Adipocyte (in vitro differentiated cells): ENCODE measurements around the gene DHX9.

Experiments
- DNase-seq: peaks from one replicate; pipeline ENCODE4 v3.0.0-alpha.2; 2015; ENCODE audit warnings: low read depth
- H3K27me3 ChIP-seq: replicated peaks from 2 replicates; pipeline ENCODE4 v1.7.0; 2013; ENCODE audit warnings: mild to moderate bottlenecking, low read length, moderate library complexity; ENCODE audit not compliant: control insufficient read depth, insufficient read depth
- H3K36me3 ChIP-seq: 2 replicates; pipeline ENCODE4 v1.7.0; 2013; ENCODE audit warnings: low read length, mild to moderate bottlenecking, moderate library complexity; ENCODE audit not compliant: control insufficient read depth, insufficient read depth, severe bottlenecking
- H3K4me1 ChIP-seq: 2 replicates; pipeline ENCODE4 v1.7.0; 2013; ENCODE audit warnings: mild to moderate bottlenecking, low read length, moderate library complexity; ENCODE audit not compliant: control insufficient read depth, insufficient read depth
- H3K4me3 ChIP-seq: 2 replicates; pipeline ENCODE4 v1.7.0; 2013; ENCODE audit warnings: mild to moderate bottlenecking, low read length, moderate library complexity
- H3K9ac ChIP-seq: 2 replicates; pipeline ENCODE4 v1.7.0; 2013; ENCODE audit warnings: mild to moderate bottlenecking, low read length, moderate library complexity
- H3K9me3 ChIP-seq: 2 replicates; pipeline ENCODE4 v1.7.0; 2013; ENCODE audit warnings: mild to moderate bottlenecking, low read length, moderate library complexity; ENCODE audit not compliant: control insufficient read depth

DHX9 gene

DNA sequence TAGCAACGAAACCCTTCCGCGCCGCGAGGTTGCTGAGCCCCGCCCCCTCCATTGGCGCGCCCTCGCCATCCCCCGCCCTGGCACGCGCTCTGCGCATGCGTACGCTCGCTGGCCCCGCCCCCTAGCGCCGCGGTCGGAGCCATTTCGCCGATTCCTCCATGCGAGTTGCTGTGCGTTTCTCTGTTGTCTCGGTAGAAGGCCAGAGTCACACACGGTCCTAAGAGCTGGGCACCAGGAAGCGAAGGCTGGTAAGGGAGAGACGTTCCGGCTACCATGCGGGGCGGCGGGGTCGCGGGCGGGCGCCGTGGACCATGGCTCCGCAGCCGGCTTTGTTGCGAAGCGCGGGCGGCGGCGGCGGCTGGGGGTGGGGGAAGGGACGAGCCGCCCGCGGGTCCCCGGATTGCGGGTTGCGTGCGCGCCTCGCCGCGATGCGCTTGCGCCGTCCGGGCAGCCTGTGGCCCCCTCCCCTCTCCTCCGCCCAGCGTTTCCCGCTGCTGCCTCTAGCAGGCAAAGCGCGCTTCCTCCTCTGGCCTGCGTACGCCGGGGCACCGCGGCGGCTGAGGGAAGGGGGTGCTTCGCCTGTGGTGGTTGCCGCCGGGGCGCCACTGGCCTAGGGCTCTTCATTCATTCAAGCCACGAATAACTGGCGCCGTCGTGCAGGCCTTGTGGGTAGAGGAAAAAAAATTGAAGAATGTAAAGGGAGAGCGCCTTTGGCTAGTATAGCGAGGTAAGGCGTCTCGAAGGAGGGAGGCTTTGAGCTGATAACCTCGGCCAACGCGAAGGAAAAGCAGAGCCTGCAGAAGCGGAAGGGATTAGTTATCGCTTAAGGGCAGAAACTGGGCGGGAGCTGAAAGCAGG, at the start of gene DHX9:
Gene DHX9, plus strand, starts transcription at position 139 of the 858 bp plus-strand sequence. CDS start 3,220 bp downstream, outside the sequence.
- Histone ChIP-seq H3K4me3 (peak within 1 kb of the TSS; percentile 91), H3K4me1 (peaks cover 27% of the 10 kb centered on the region), H3K27me3 (no peaks in the 10 kb centered on the region), H3K9ac (peak within 1 kb of the TSS; percentile 97), H3K36me3 (peaks cover 21% of the 10 kb centered on the region), H3K9me3 (no peaks in the 10 kb centered on the region)
- DNase-seq: peak; percentile 96

DNA sequence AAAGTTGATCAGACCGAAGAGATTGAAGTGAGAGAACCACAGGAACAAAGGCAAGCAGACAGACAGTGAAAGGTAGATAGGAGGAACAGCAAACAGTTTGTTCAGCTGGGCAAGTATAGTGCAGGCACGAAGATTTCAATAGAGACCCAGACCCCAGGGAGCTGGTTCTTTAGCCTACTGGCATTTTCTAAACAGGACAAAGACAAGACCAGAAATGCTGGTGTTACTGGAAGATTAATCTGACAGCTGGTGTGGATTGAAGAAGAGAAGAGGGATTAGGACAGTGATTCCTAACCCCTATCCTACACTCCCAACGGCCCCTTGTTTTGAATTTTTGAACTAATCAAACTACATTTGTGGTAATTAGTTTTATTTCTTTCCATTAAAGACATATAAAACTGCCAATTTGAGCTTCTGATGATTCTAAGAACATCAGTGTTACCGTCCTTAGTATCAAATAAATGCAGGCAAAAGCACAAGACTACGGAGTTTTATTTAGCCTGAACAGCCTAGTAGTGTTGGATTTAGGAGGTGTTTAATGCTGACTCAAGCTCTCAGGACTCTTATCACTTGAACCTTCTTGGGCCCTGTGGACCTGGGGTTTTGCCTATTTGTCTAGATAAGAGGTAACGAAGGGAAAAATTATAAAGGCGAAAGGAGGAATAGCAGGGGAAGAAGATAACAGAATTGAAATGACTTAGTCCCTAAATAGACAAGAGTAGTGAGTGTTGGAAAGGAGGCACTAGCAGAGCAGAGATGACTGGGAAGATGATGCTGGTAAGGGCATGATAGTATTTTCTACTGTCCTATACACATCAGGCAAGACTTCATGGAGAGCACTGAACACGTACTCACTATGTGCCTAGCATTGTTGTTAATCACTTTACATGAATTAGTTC, 47.6 kb upstream of the DHX9 start:
- H3K36me3 ChIP-seq: no peaks in the 10 kb centered on the region
- H3K4me3 ChIP-seq: no peak overlapping the region
- no peak for DNase-seq
- peaks cover 11% of the 10 kb centered on the region for H3K4me1 ChIP-seq
- H3K9ac ChIP-seq: no peak overlapping the region
- H3K27me3 ChIP-seq: no peaks in the 10 kb centered on the region
- H3K9me3 ChIP-seq: no peaks in the 10 kb centered on the region

DNA sequence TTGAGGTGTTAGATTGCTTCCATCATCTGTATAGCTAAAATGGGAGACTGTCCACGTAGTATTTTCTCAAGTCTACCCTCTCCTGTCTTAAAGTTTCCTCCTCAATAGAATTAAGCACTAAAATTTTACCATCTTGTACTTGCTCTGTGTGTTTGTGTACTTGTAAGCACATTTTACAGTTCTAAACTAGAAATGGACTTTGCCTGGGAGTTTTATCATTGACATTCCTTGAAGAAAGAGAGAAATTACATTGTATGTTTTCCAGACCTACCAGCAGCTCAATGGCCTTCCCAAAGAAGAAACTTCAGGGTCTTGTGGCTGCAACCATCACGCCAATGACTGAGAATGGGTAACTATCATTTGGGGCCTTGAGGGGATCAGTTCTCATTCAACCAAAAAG, 45.1 kb upstream of the DHX9 start:
- DNase-seq: no peak
- Histone ChIP-seq H3K27me3 (no peaks in the 10 kb centered on the region), H3K4me3 (no peak overlapping the region), H3K36me3 (no peaks in the 10 kb centered on the region), H3K9ac (no peak overlapping the region), H3K4me1 (peaks cover 7% of the 10 kb centered on the region), H3K9me3 (no peaks in the 10 kb centered on the region)

DNA sequence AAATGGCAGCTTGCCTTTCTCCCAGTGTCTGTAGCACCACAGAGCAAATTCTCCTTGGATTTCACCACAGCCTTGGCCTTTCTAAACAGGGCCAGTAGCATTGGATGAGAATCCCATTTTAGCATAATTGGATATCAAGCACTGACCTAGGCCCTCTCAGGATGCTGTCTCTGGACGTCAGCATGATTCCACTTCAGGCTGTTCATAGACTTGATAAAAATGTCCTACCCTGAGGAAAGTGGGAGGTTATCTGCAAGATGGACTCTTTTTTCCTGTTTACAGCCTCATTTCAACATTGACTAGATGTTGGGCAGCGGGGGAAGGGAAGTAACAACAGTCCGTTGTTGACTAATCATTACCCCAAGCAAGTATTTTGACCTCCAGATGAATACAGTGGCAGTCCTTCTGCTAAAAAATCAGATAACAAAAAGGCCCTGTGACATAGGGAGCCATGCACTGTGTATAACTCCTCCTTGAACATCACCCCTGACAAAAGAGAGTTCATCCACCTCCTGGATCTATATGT, 44.4 kb upstream of the DHX9 start:
- Histone ChIP-seq H3K27me3 (no peaks in the 10 kb centered on the region), H3K9ac (no peak overlapping the region), H3K36me3 (no peaks in the 10 kb centered on the region), H3K9me3 (no peaks in the 10 kb centered on the region), H3K4me1 (peaks cover 6% of the 10 kb centered on the region), H3K4me3 (no peak overlapping the region)
- no peak for DNase-seq

DNA sequence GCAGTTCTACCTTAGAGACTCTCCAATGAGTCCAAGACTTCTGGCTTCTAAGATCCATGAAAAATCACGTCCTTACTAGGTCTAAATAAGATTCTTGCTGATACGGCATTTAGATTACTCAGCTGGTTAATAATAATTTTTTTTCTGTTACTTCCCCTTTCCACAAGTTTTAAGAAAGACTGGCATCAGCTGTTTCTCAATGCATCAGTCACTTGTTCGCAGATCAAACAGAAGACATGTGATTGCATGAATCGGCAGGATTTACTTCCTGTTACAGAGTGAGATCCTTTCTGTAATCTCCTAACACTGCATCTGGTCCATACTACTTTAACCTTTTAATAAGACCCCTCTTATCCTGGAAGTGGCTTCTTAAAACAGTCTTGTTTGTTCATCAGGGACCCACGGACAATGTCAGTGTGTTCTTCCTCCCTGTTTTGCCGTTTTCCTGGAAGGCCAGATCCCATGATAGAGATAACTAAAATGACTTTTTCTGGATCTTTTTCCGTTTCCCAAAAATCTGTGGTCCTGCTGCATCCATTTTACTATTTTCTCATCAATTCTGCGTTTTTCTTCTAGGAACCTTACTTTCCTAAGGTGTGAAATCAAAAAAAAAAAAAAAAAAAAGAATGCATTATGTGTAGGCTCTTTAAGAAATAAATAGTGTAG, 43.5 kb upstream of the DHX9 start:
- no peak overlapping the region for H3K4me3 ChIP-seq
- no peak for DNase-seq
- H3K27me3 ChIP-seq: no peaks in the 10 kb centered on the region
- H3K4me1 ChIP-seq: no peaks in the 10 kb centered on the region
- H3K9me3 ChIP-seq: no peaks in the 10 kb centered on the region
- H3K9ac ChIP-seq: no peak overlapping the region
- H3K36me3 ChIP-seq: no peaks in the 10 kb centered on the region

DNA sequence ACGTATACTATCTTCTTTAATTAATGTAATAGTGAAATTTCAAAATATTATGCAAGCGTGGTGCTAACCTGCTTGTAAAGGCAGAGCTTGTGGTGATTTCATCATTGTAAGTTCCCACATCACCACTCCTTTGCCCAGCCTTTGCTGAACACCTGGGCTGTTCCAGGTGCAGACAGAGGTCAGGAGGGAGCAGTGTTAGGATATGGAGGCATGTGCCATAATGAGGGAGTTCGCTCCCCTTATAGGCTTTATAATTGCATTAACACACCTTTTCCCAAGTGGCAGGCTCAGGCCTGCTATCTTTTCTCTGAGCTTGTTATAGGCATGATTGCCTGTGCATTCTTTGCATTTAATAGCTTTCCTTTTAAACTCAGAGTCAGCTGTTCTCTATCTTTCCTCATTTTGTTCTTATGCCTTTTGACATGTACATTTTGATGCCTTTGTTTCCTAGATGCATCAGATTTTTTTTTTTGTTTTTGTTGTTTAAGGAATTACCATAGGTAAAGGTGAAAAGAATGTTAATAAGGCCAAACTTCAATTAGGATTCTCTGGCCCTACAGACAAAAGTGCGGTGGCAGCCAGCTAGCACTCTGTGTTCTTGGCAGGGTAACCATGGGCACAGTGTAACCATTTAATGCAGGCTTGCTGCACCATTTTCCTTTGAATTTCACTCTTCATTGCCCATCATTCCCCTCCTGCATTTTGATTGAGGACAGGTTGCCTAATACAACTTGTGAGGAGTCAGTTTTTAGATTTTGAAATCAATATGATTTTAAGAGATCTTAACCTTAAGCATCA, 36.9 kb upstream of the DHX9 start:
- Histone ChIP-seq H3K27me3 (no peaks in the 10 kb centered on the region), H3K9me3 (no peaks in the 10 kb centered on the region), H3K9ac (no peak overlapping the region), H3K4me3 (no peak overlapping the region), H3K4me1 (no peaks in the 10 kb centered on the region), H3K36me3 (peaks cover 14% of the 10 kb centered on the region)
- DNase-seq: no peak

DNA sequence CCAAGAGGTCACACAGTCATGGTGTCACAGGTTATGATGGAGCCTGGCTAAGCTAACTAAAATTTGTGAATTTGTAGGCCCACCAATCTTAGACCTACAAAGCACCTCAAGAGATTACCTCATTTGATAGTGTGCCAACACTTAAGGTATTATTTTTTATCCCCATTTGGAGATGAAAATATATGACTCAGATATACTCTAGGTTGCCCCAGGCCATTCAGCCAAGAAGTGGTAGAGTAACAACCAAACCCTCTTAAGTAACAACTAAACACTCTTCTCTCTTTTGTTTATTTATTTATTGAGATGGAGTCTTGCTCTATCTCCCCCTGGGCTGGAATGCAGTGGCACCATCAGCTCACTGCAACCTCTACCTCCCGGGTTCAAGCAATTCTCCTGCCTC, 35.3 kb upstream of the DHX9 start:
- Histone ChIP-seq H3K9me3 (no peaks in the 10 kb centered on the region), H3K36me3 (peaks cover 14% of the 10 kb centered on the region), H3K9ac (no peak overlapping the region), H3K4me1 (no peaks in the 10 kb centered on the region), H3K27me3 (no peaks in the 10 kb centered on the region), H3K4me3 (no peak overlapping the region)
- no peak for DNase-seq

DNA sequence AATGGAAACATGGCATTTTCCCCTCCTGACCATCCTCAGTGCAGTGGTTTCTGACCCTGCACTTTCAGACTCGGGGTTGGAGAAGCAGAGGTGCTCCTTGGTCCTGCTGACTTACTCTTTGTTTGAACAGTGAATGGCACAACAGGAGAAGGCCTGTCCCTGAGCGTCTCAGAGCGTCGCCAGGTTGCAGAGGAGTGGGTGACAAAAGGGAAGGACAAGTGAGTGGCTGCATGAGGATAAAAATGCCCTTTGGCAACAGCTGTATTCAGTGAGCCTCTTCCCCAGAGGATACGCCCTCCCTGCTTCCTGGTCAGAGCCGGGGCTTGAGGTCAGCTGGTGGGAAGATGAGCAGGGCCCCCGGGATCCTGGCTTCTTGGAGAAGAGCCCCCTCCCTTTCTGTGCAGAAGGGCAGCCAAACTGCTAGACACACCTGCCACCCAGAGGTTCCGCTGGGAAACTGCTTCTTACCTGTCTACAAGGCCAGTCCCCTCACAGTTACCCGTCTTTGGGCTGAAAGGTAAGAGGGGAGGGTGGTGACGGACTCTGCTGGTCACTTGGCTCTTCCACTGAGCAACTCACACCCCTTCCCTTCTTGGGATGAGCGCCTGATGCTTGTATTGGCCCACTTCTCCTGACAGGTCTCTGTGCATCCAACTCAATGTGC, 33.0 kb upstream of the DHX9 start:
- no peak for DNase-seq
- H3K4me1 ChIP-seq: no peaks in the 10 kb centered on the region
- H3K4me3 ChIP-seq: no peak overlapping the region
- H3K36me3 ChIP-seq: peaks cover 14% of the 10 kb centered on the region
- no peaks in the 10 kb centered on the region for H3K27me3 ChIP-seq
- H3K9ac ChIP-seq: no peak overlapping the region
- no peaks in the 10 kb centered on the region for H3K9me3 ChIP-seq

DNA sequence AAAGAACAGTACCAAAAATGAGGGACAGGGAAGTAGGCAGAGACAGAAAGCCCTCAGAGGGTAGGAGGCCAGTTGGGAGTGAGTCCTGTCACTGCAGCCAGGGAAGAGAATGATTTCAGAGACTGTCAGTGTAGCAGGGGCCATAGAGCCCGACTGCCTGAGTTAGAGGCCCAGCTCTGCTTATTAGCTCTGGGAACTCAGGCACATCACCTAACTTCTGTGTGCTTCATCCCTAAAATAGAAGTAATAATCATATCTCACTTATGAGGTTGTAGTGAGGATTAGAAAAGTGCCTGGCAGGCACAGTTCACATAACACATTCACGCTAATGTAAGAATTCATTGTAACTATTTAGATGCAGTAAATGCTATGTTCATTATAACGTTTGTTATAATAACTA, 31.2 kb upstream of the DHX9 start:
- Histone ChIP-seq H3K27me3 (no peaks in the 10 kb centered on the region), H3K9me3 (no peaks in the 10 kb centered on the region), H3K36me3 (peaks cover 18% of the 10 kb centered on the region), H3K4me1 (no peaks in the 10 kb centered on the region), H3K9ac (no peak overlapping the region), H3K4me3 (no peak overlapping the region)
- DNase-seq: no peak

DNA sequence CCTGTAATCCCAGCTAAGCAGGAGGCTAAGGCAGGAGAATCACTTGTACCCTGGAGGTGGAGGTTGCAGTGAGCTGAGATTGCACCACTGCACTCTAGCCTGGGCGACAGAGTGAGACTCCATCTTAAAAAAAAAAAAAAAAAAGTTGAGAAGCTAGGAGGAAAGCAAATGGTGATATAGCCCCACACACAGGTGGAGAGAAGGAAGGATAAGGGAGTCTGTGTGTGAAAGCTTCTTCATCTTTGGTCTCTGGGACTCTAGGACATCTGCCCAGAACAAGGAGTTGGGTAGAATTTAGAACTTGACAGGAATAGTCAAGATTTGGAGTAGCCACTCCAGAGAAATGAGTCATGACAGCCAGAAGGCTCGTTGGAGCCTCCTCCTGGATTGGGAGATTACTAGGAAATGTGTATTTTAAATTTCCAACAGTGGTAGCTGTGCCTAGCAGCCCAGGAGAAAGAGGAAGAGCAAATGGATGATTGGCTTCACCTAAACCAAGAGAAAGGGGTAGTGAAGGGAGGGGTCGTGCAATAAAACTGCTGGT, 29.7 kb upstream of the DHX9 start:
- H3K9me3 ChIP-seq: no peaks in the 10 kb centered on the region
- H3K4me3 ChIP-seq: no peak overlapping the region
- H3K27me3 ChIP-seq: no peaks in the 10 kb centered on the region
- H3K36me3 ChIP-seq: peaks cover 31% of the 10 kb centered on the region
- no peak overlapping the region for H3K9ac ChIP-seq
- H3K4me1 ChIP-seq: no peaks in the 10 kb centered on the region
- no peak for DNase-seq
